ENCODE results near the gene STK4. TPM values are rescaled to one million over a fixed set of nuclear protein-coding genes. Genes with fewer than 3 reads are reported as not detected.
A peak's percentile ranks its signal among the peaks of the same experiment; 100 is the strongest.

STK4 gene
- total RNA-seq, 2 experiments from 2014 or later = 126 to 128 TPM

GRCh38 chr20:45105317-45105716 lies 139.0 kb downstream of the STK4 start:
- CTCF ChIA-PET = interaction anchor here (1.3 to 4.8 kb wide), 5 partner anchors 10 to 188 kb away, joined by 3 to 60 read pairs (median 8); no protein-coding TSS in a partner anchor
- intact Hi-C loops (cut with micrococcal nuclease) = no loop called here

GRCh38 chr20:45109634-45110033 lies 143.3 kb downstream of the STK4 start:
- intact Hi-C loops (cut with micrococcal nuclease) = no loop called here
- ChIA-PET CTCF (interaction anchor here (3.7 to 7.1 kb wide), 6 partner anchors 9 to 182 kb away, joined by 22 to 108 read pairs (median 36); partner anchors contain the start of gene KCNS1), POLR2A (no interaction called here)
- Mint-ChIP-seq H3K4me3 (no peak overlapping the region), H3K9me3 (no peaks in the 10 kb centered on the region), H3K27me3 (no peaks in the 10 kb centered on the region), H3K27ac (no peak overlapping the region), H3K4me1 (ENCODE audit: low read depth) (no peaks in the 10 kb centered on the region), H3K36me3 (no peaks in the 10 kb centered on the region)
- DNase-seq = no peak

More at GRCh38 chr20:45105317-45105716, 139.0 kb downstream of the STK4 start:
- peaks cover 8% of the 10 kb centered on the region for H3K27me3 Mint-ChIP-seq
- no peaks in the 10 kb centered on the region for H3K36me3 Mint-ChIP-seq
- no peak for DNase-seq
- no peak overlapping the region for H3K27ac Mint-ChIP-seq
- POLR2A ChIA-PET = interaction anchor here (0.6 kb wide), 1 partner anchor 134 kb away, joined by 3 read pairs; no protein-coding TSS in a partner anchor
- no peaks in the 10 kb centered on the region for H3K9me3 Mint-ChIP-seq
- H3K4me1 Mint-ChIP-seq (ENCODE audit: low read depth) = peaks cover 3% of the 10 kb centered on the region
- H3K4me3 Mint-ChIP-seq = no peak overlapping the region

GRCh38 chr20:45110301-45110700 lies 144.0 kb downstream of the STK4 start:
- no peaks in the 10 kb centered on the region for H3K36me3 Mint-ChIP-seq
- ChIA-PET CTCF (interaction anchor here (1.0 to 7.1 kb wide), 8 partner anchors 9 to 200 kb away, joined by 3 to 108 read pairs (median 25); partner anchors contain the start of gene KCNS1), POLR2A (no interaction called here)
- no peak overlapping the region for H3K4me3 Mint-ChIP-seq
- intact Hi-C loops (cut with micrococcal nuclease) = no loop called here
- H3K4me1 Mint-ChIP-seq (ENCODE audit: low read depth) = peaks cover 6% of the 10 kb centered on the region
- H3K27me3 Mint-ChIP-seq = no peaks in the 10 kb centered on the region
- H3K27ac Mint-ChIP-seq = no peak overlapping the region
- DNase-seq = no peak
- no peaks in the 10 kb centered on the region for H3K9me3 Mint-ChIP-seq

- DNase-seq = no peak
- H3K36me3 Mint-ChIP-seq = no peaks in the 10 kb centered on the region
- H3K4me3 Mint-ChIP-seq = no peak overlapping the region
- H3K27me3 Mint-ChIP-seq = no peaks in the 10 kb centered on the region
- intact Hi-C loops (cut with micrococcal nuclease) = no loop called here
- H3K4me1 Mint-ChIP-seq (ENCODE audit: low read depth) = peaks cover 9% of the 10 kb centered on the region
- no peaks in the 10 kb centered on the region for H3K9me3 Mint-ChIP-seq
- ChIA-PET CTCF (interaction anchor here (0.6 to 7.1 kb wide), 23 partner anchors 8 to 364 kb away, joined by 3 to 108 read pairs (median 5); partner anchors contain the start of genes KCNS1 and WFDC12), POLR2A (interaction anchor here (0.8 kb wide), 1 partner anchor 70 kb away, joined by 3 read pairs; no protein-coding TSS in a partner anchor)
- no peak overlapping the region for H3K27ac Mint-ChIP-seq
These were observed 145.0 kb downstream of the STK4 start for GRCh38 chr20:45111285-45111684.

GRCh38 chr20:45111799-45112471 lies 145.6 kb downstream of the STK4 start:
- intact Hi-C loops (cut with micrococcal nuclease) = loop anchor here (2.0 kb wide), 1 partner anchor 15 kb away; no protein-coding TSS in a partner anchor
- Mint-ChIP-seq H3K4me3 (no peak overlapping the region), H3K9me3 (no peaks in the 10 kb centered on the region), H3K27me3 (no peaks in the 10 kb centered on the region), H3K36me3 (no peaks in the 10 kb centered on the region), H3K27ac (no peak overlapping the region), H3K4me1 (ENCODE audit: low read depth) (peaks cover 9% of the 10 kb centered on the region)
- CTCF ChIA-PET = interaction anchor here (0.7 to 7.1 kb wide), 26 partner anchors 8 to 336 kb away, joined by 3 to 108 read pairs (median 5); partner anchors contain the start of genes KCNS1 and WFDC12
- peak; percentile 37 for DNase-seq
- POLR2A ChIA-PET = no interaction called here

- Mint-ChIP-seq H3K9me3 (no peaks in the 10 kb centered on the region), H3K4me3 (no peak overlapping the region), H3K27ac (no peak overlapping the region), H3K4me1 (ENCODE audit: low read depth) (peaks cover 9% of the 10 kb centered on the region), H3K27me3 (peaks cover 5% of the 10 kb centered on the region), H3K36me3 (no peaks in the 10 kb centered on the region)
- ChIA-PET POLR2A (interaction anchor here (0.5 kb wide), 1 partner anchor 124 kb away, joined by 4 read pairs; no protein-coding TSS in a partner anchor), CTCF (interaction anchor here (0.7 to 7.1 kb wide), 23 partner anchors 9 to 348 kb away, joined by 3 to 108 read pairs (median 4); partner anchors contain the start of genes KCNS1 and WFDC12)
- DNase-seq = no peak
- intact Hi-C loops (cut with micrococcal nuclease) = loop anchor here (2.0 kb wide), 1 partner anchor 16 kb away; no protein-coding TSS in a partner anchor
These were observed 146.4 kb downstream of the STK4 start for GRCh38 chr20:45112754-45113153.

- ChIA-PET CTCF (interaction anchor here (1.2 to 7.1 kb wide), 6 partner anchors 19 to 178 kb away, joined by 3 to 108 read pairs (median 36); no protein-coding TSS in a partner anchor), POLR2A (no interaction called here)
- Mint-ChIP-seq H3K27ac (no peak overlapping the region), H3K4me3 (no peak overlapping the region), H3K9me3 (no peaks in the 10 kb centered on the region), H3K36me3 (no peaks in the 10 kb centered on the region), H3K27me3 (peaks cover 5% of the 10 kb centered on the region), H3K4me1 (ENCODE audit: low read depth) (peaks cover 9% of the 10 kb centered on the region)
- intact Hi-C loops (cut with micrococcal nuclease) = loop anchor here (2.0 kb wide), 1 partner anchor 17 kb away; no protein-coding TSS in a partner anchor
- DNase-seq = no peak
These were observed 147.6 kb downstream of the STK4 start for GRCh38 chr20:45113865-45114264.

- Mint-ChIP-seq H3K27me3 (peaks cover 8% of the 10 kb centered on the region), H3K36me3 (no peaks in the 10 kb centered on the region), H3K4me1 (ENCODE audit: low read depth) (peaks cover 9% of the 10 kb centered on the region), H3K9me3 (no peaks in the 10 kb centered on the region), H3K27ac (no peak within 1 kb of the TSS), H3K4me3 (no peak within 1 kb of the TSS)
- POLR2A ChIA-PET = no interaction called here
- peak; percentile 51 for DNase-seq
- CTCF ChIA-PET = interaction anchor here (1.1 to 7.1 kb wide), 5 partner anchors 11 to 177 kb away, joined by 3 to 108 read pairs (median 5); no protein-coding TSS in a partner anchor
- intact Hi-C loops (cut with micrococcal nuclease) = no loop called here
These were observed 148.4 kb downstream of the STK4 start, which contains the start of gene WFDC5 for GRCh38 chr20:45114465-45115385. TSS of gene WFDC5 (minus strand) at chr20:45115174. CDS start at chr20:45115083, 91 bp downstream.

GRCh38 chr20:45115386-45115774 lies 149.1 kb downstream of the STK4 start:
- CTCF ChIA-PET = interaction anchor here (1.1 to 7.1 kb wide), 3 partner anchors 12 to 24 kb away, joined by 3 to 108 read pairs (median 5); no protein-coding TSS in a partner anchor
- H3K4me3 Mint-ChIP-seq = no peak overlapping the region
- intact Hi-C loops (cut with micrococcal nuclease) = no loop called here
- POLR2A ChIA-PET = no interaction called here
- H3K9me3 Mint-ChIP-seq = no peaks in the 10 kb centered on the region
- peaks cover 9% of the 10 kb centered on the region for H3K4me1 Mint-ChIP-seq (ENCODE audit: low read depth)
- peaks cover 10% of the 10 kb centered on the region for H3K27me3 Mint-ChIP-seq
- DNase-seq = no peak
- no peaks in the 10 kb centered on the region for H3K36me3 Mint-ChIP-seq
- H3K27ac Mint-ChIP-seq = no peak overlapping the region

- POLR2A ChIA-PET = no interaction called here
- no peaks in the 10 kb centered on the region for H3K36me3 Mint-ChIP-seq
- H3K9me3 Mint-ChIP-seq = no peaks in the 10 kb centered on the region
- peaks cover 10% of the 10 kb centered on the region for H3K27me3 Mint-ChIP-seq
- DNase-seq = peak; percentile 30
- CTCF ChIA-PET = interaction anchor here (1.0 to 1.8 kb wide), 3 partner anchors 12 to 176 kb away, joined by 3 to 5 read pairs (median 3); no protein-coding TSS in a partner anchor
- intact Hi-C loops (cut with micrococcal nuclease) = no loop called here
- peaks cover 9% of the 10 kb centered on the region for H3K4me1 Mint-ChIP-seq (ENCODE audit: low read depth)
- H3K27ac Mint-ChIP-seq = no peak overlapping the region
- no peak overlapping the region for H3K4me3 Mint-ChIP-seq
These were observed 149.5 kb downstream of the STK4 start for GRCh38 chr20:45115829-45116228.

GRCh38 chr20:45117581-45117980 lies 151.3 kb downstream of the STK4 start:
- Mint-ChIP-seq H3K36me3 (no peaks in the 10 kb centered on the region), H3K9me3 (no peaks in the 10 kb centered on the region), H3K4me1 (ENCODE audit: low read depth) (peaks cover 9% of the 10 kb centered on the region), H3K27ac (no peak overlapping the region), H3K4me3 (no peak overlapping the region), H3K27me3 (peaks cover 10% of the 10 kb centered on the region)
- POLR2A ChIA-PET = no interaction called here
- intact Hi-C loops (cut with micrococcal nuclease) = no loop called here
- CTCF ChIA-PET = interaction anchor here (1.0 to 1.8 kb wide), 3 partner anchors 22 to 177 kb away, joined by 3 to 6 read pairs (median 3); no protein-coding TSS in a partner anchor
- no peak for DNase-seq

Data from activated CD4-positive, alpha-beta memory T cell treated with anti-CD3 and anti-CD28 coated beads for 36 hours (primary cell).